ENCODE measurements around the gene CCDC194. TPM values are rescaled to one million over a fixed set of nuclear protein-coding genes. Genes with fewer than 3 reads are reported as not detected.

The CCDC194 gene
- total RNA-seq, 6 donors from 2014 or later: 0.83 to 2.2 (median 2.1) TPM; not detected in 3

DNA sequence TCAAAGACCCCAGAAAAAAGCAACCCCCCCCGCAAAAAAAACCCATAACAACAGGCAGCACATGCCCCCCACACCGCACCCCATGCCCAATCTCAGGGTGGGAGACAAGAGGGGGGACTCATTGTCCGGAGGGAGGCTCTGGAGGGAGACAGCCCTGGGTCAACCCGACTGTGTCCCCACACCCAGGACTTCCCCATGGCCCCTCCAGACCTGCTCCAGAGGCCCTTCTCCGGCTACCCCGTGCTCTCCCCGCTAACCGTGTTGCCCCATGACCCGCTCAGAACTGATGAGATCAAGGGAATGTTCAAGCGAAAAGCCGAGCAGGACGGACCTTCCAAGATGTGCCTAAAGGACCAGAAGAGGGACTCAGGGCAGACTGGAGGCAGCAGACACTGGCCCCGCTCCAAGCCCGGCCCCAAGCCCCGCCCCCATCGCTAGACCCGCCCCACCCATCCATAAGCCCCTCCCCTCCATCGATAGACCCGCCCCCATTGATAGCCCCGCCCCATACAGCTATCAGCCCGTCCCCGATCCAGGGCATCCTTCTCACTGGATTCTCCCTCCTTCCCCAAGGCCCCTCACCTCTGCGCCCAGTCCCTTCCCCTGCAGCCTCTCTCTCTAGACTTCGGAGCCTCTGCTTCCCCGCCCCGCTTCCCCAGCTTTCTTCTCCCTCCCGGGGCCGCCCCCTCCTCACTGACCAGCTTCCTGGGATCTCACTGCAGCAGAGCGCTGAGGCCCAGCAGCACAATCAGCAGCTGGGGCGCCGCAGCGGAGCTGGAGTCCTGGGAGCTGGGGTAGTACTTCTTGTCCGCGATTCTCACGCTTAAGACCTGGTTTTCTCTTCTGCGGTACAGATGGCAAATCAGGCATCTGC, 9.2 kb upstream of the CCDC194 start:
- no peaks in the 10 kb centered on the region for H3K9me3 ChIP-seq
- no peaks in the 10 kb centered on the region for H3K27me3 ChIP-seq
- DNase-seq: peak; percentile 36 to 85
- TF ChIP-seq POLR2A (IDR thresholded peaks at IDR 0.05) (no peak), CTCF (IDR thresholded peaks at IDR 0.05) (no peak), EP300 (IDR thresholded peaks at IDR 0.05) (no peak), POLR2AphosphoS5 (IDR thresholded peaks at IDR 0.05) (no peak)
- peak in 1 of 2 donors; percentile 45 for ATAC-seq (ENCODE audit: low FRiP score in 2 of 2)
- H3K36me3 ChIP-seq: peaks cover 0 to 9% (median 1%) of the 10 kb centered on the region in 4 donors
- peak overlapping the region; percentile 22 to 94 (median 90) for H3K27ac ChIP-seq
- WGBS, 2 donors: 39 to 52% methylated on average over 19 to 30 of the region's 36 CpGs
- peaks cover 36 to 52% (median 39%) of the 10 kb centered on the region in 4 donors for H3K4me1 ChIP-seq
- peak overlapping the region in 3 of 4 donors; percentile 42 to 70 (median 47) for H3K4me3 ChIP-seq

- ATAC-seq (ENCODE audit: low FRiP score in 2 of 2) (no peak), DNase-seq (no peak)
- Histone ChIP-seq H3K27me3 (no peaks in the 10 kb centered on the region), H3K4me3 (no peak overlapping the region), H3K27ac (peak overlapping the region in 2 of 4 donors; percentile 30 to 32), H3K36me3 (peaks cover 0 to 9% (median 1%) of the 10 kb centered on the region in 4 donors), H3K9me3 (no peaks in the 10 kb centered on the region), H3K4me1 (peaks cover 25 to 44% (median 32%) of the 10 kb centered on the region in 4 donors)
- TF ChIP-seq POLR2A (IDR thresholded peaks at IDR 0.05) (no peak), CTCF (IDR thresholded peaks at IDR 0.05) (no peak), EP300 (IDR thresholded peaks at IDR 0.05) (no peak), POLR2AphosphoS5 (IDR thresholded peaks at IDR 0.05) (no peak)
- 67 to 70% methylated on average over 6 of the region's 6 CpGs for WGBS, 2 donors
Measured at GRCh38 chr19:17401628-17402027, 7.6 kb upstream of the CCDC194 start.

GRCh38 chr19:17398902-17399527, 5.0 kb upstream of the CCDC194 start:
- ATAC-seq (ENCODE audit: low FRiP score in 2 of 2) (no peak), DNase-seq (no peak)
- Histone ChIP-seq H3K27me3 (peaks cover 0 to 1% (median 0%) of the 10 kb centered on the region in 4 donors), H3K27ac (peak overlapping the region in 2 of 4 donors; percentile 40 to 42), H3K36me3 (peaks cover 0 to 9% (median 1%) of the 10 kb centered on the region in 4 donors), H3K9me3 (no peaks in the 10 kb centered on the region), H3K4me1 (peaks cover 17 to 30% (median 19%) of the 10 kb centered on the region in 4 donors), H3K4me3 (no peak overlapping the region)
- TF ChIP-seq POLR2AphosphoS5 (IDR thresholded peaks at IDR 0.05) (no peak), EP300 (IDR thresholded peaks at IDR 0.05) (no peak), CTCF (IDR thresholded peaks at IDR 0.05) (no peak), POLR2A (IDR thresholded peaks at IDR 0.05) (no peak)
- WGBS, 2 donors: 49 to 51% methylated on average over 8 of the region's 8 CpGs

DNA sequence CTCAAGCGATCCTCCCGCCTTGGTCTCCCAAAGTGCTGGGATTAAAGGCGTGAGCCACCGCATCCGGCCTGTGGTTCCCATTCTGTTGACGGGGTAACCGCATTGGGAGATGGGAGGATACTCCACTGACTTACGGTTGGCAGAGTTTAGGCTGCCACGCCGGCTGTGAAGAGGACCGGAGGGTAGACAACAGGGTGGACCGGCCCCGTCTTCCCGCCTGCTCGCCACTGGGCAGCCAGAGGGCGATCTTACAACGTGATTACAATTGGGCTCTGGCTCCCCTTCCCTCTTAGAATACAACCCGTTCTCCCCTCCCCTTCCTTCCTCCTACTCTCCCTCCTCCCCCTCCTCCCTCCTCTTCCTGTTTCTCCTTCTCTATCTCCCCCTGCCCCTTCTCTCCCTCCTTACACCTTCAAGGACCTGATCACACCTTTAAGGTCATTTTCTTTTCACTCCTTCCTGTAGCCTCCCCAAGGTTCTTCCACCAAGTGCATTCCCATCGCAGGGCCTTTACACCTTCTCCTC, 957 bp upstream of the CCDC194 start:
- Histone ChIP-seq H3K9me3 (no peaks in the 10 kb centered on the region), H3K4me3 (no peak overlapping the region), H3K4me1 (peaks cover 15 to 33% (median 26%) of the 10 kb centered on the region in 4 donors), H3K27me3 (peaks cover 0 to 8% (median 1%) of the 10 kb centered on the region in 4 donors), H3K27ac (peak overlapping the region in 2 of 4 donors; percentile 22 to 49), H3K36me3 (peaks cover 0 to 4% (median 1%) of the 10 kb centered on the region in 4 donors)
- DNase-seq (peak; percentile 56 to 87), ATAC-seq (ENCODE audit: low FRiP score in 2 of 2) (peak in 1 of 2 donors; percentile 75)
- TF ChIP-seq CTCF (IDR thresholded peaks at IDR 0.05) (peak; percentile 54 to 84 (median 68)), POLR2A (IDR thresholded peaks at IDR 0.05) (no peak)
- 20 to 22% methylated on average over 17 to 18 of the region's 19 CpGs for WGBS, 2 donors

Data from upper lobe of left lung (tissue), 6 donors.